Prostate gland (tissue), 2 donors: ENCODE measurements around the gene PRCC. TPM values are rescaled to one million over a fixed set of nuclear protein-coding genes. Genes with fewer than 3 reads are reported as not detected.

Source experiments
- DNase-seq: peaks from one replicate; pipeline ENCODE4 v3.0.0-alpha.2; 2019; ENCODE audit warnings: low spot score
- H3K27ac ChIP-seq, 2 donors: fragments of 200-600 bp; sonication (generic); 2 replicates each; pipeline ENCODE4 v1.5.1; 2017 to 2019
- H3K27me3 ChIP-seq: fragments of 200-600 bp; sonication (generic); replicated peaks from 2 replicates; pipeline ENCODE4 v1.5.1; 2019; ENCODE audit not compliant: insufficient read depth
- H3K36me3 ChIP-seq, 2 donors: fragments of 200-600 bp; sonication (generic); 1 replicate in 1 of 2; 2 replicates in 1 of 2; pipeline versions ENCODE4 v1.5.1 to v1.8.1; 2017 to 2019
- H3K4me1 ChIP-seq: fragments of 200-600 bp; sonication (generic); replicated peaks from 2 replicates; pipeline ENCODE4 v1.5.1; 2019
- H3K4me3 ChIP-seq, 2 donors: fragments of 200-600 bp; sonication (generic); 2 replicates each; pipeline ENCODE4 v1.5.1; 2017 to 2019
- H3K9me3 ChIP-seq: fragments of 200-600 bp; sonication (generic); 2 replicates; pipeline ENCODE4 v1.5.1; 2017
- POLR2A ChIP-seq: fragments of 450-650 bp; IDR thresholded peaks from one replicate; pipeline ENCODE4 v1.6.1; 2016; ENCODE audit warnings: antibody characterized with exemption, mild to moderate bottlenecking
- POLR2AphosphoS5 ChIP-seq: sonication (generic); formaldehyde crosslinking; IDR thresholded peaks from one replicate; pipeline ENCODE4 v1.6.1; 2017; ENCODE audit warnings: antibody characterized with exemption
- WGBS: methylation state at CpG from one replicate; pipeline ENCODE4 v1.1.5; 2018; 5-methylcytosine and 5-hydroxymethylcytosine counted together
- intact Hi-C: fragments of 100-400 bp; cut with DNase I; formaldehyde crosslinking; loops from one replicate; pipeline ENCODE4 v1.14.2; 2022
- total RNA-seq, 2 donors: library from RNA; depleted of rRNA; stranded (reverse); fragments of >200 nt; gene quantifications; one replicate each; pipeline ENCODE4 v1.1.0, GENCODE V29; 2016
- TF ChIP-seq, protein P1 (sequence below), 4 experiments: fragments of 200-600 bp in 2 of 4; fragments of 450-650 bp in 2 of 4; sonication (generic) in 2 of 4; IDR thresholded peaks; 1 replicate in 3 of 4; 2 replicates in 1 of 4; pipeline ENCODE4 v1.5.1; 2016 to 2019; ENCODE audit warnings: antibody characterized with exemption in 4 of 4, mild to moderate bottlenecking in 2 of 4, moderate library complexity in 2 of 4

Gene PRCC
- total RNA-seq, 2 donors from 2014 or later: 33.0 to 61.5 TPM

DNA sequence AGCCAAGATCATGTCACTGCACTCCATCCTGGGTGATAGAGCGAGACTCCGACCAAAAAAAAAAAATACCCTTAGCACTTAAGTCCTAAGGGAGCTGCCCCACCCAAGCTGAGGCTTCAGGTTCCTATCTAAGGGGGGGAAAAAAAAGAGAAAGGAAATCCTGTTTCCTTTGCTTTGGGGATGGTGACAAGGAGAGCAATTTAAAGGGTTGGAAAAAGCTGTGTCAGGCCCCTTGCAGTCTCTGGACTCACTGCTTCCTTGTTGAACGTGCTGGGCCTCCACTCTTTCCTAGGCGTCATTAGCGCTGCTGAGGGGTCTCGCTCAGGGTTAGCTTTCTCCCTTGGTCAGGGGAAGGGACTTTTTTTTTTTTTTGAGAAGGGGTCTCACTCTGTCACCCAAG, 18.1 kb downstream of the PRCC start:
- DNase-seq: no peak
- TF ChIP-seq POLR2AphosphoS5 (no peak), POLR2A (no peak)
- TF ChIP-seq, protein P1, sequence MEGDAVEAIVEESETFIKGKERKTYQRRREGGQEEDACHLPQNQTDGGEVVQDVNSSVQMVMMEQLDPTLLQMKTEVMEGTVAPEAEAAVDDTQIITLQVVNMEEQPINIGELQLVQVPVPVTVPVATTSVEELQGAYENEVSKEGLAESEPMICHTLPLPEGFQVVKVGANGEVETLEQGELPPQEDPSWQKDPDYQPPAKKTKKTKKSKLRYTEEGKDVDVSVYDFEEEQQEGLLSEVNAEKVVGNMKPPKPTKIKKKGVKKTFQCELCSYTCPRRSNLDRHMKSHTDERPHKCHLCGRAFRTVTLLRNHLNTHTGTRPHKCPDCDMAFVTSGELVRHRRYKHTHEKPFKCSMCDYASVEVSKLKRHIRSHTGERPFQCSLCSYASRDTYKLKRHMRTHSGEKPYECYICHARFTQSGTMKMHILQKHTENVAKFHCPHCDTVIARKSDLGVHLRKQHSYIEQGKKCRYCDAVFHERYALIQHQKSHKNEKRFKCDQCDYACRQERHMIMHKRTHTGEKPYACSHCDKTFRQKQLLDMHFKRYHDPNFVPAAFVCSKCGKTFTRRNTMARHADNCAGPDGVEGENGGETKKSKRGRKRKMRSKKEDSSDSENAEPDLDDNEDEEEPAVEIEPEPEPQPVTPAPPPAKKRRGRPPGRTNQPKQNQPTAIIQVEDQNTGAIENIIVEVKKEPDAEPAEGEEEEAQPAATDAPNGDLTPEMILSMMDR (IDR thresholded peaks at IDR 0.05): no peak
- intact Hi-C loops: no loop called here
- peaks cover 10 to 13% of the 10 kb centered on the region in 2 donors for H3K36me3 ChIP-seq
- no peak overlapping the region for H3K27ac ChIP-seq
- 91% methylated on average over 6 of the region's 6 CpGs for WGBS
- H3K4me3 ChIP-seq: no peak overlapping the region
- no peaks in the 10 kb centered on the region for H3K27me3 ChIP-seq
- H3K4me1 ChIP-seq: no peaks in the 10 kb centered on the region
- H3K9me3 ChIP-seq: no peaks in the 10 kb centered on the region

DNA sequence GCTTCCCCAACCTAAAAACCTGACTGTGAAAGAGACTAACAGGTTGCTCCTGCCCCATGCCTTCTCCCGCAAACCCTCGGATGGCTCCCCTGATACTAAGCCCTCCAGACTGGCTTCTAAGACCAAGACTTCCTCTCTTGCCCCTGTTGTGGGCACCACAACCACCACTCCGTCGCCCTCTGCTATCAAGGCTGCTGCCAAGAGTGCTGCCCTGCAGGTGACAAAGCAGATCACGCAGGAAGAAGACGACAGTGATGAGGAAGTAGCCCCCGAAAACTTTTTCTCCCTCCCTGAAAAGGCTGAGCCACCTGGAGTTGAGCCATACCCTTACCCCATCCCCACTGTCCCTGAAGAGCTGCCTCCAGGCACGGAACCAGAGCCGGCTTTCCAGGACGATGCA, 19.3 kb downstream of the PRCC start:
- no peak overlapping the region for H3K27ac ChIP-seq
- H3K27me3 ChIP-seq: no peaks in the 10 kb centered on the region
- no peaks in the 10 kb centered on the region for H3K9me3 ChIP-seq
- WGBS: 92% methylated on average over 10 of the region's 10 CpGs
- TF ChIP-seq POLR2A: no peak
- no peak for TF ChIP-seq POLR2AphosphoS5
- TF ChIP-seq, protein P1 (IDR thresholded peaks at IDR 0.05): no peak
- H3K4me3 ChIP-seq: no peak overlapping the region
- DNase-seq: no peak
- peaks cover 10 to 13% of the 10 kb centered on the region in 2 donors for H3K36me3 ChIP-seq
- H3K4me1 ChIP-seq: no peaks in the 10 kb centered on the region
- intact Hi-C loops: no loop called here

DNA sequence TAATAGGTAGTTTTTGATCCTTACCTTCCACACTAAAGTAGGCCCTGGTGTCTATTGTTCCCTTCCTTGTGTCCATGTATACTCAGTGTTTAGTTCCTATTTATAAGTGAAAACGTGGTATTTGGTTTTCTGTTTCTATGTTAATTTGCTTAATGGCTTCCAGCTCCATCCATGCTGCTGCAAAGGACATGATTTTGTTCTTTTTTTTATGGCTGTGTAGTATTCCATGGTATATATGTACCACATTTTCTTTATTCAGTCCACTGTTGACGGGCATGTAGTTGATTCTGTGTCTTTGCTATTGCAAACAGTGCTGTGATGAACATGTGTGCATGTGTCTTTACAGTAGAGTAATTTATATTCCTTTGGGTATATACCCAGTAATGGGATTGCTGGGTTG, 20.8 kb downstream of the PRCC start:
- intact Hi-C loops: no loop called here
- peaks cover 13 to 16% of the 10 kb centered on the region in 2 donors for H3K36me3 ChIP-seq
- TF ChIP-seq POLR2A: no peak
- TF ChIP-seq POLR2AphosphoS5: no peak
- TF ChIP-seq, protein P1 (IDR thresholded peaks at IDR 0.05): no peak
- no peaks in the 10 kb centered on the region for H3K4me1 ChIP-seq
- no peaks in the 10 kb centered on the region for H3K27me3 ChIP-seq
- 94% methylated on average over 2 of the region's 2 CpGs for WGBS
- DNase-seq: no peak
- no peaks in the 10 kb centered on the region for H3K9me3 ChIP-seq
- H3K4me3 ChIP-seq: no peak overlapping the region
- H3K27ac ChIP-seq: no peak overlapping the region

DNA sequence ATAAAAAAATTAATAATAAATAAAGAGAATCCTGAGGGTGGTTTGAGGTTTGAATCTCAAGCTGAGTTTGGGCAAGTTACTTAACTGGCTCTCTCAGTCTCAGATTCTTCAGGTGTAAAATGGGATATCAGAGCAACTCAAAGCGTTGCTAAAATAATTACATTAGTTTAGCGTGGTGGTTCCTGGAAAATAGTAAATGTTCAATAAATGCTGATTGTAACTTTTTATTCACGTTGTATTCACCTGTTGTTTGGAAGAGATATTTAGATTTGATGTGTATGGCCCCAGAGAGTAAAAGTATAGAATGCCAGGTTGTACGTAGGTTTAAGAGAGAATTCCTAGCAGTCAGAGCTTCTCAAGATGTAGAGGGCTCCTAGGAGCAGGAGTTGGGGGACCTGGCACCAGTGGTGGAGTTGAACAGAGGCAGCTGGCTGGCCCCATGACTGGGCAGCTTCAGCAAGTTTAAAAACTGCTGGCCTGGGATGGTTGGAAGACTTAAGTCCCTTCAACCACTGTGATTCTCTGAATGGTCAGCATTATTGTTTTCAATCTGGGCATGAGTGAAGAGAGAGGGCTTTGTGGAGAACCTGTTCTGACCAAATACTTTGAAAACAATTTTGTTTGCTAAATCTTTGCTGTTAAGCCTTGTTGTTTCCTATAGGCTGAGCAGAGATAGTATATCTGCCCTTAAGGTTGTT, 22.4 kb downstream of the PRCC start:
- Histone ChIP-seq H3K27me3 (no peaks in the 10 kb centered on the region), H3K9me3 (no peaks in the 10 kb centered on the region), H3K4me1 (no peaks in the 10 kb centered on the region), H3K36me3 (peaks cover 16 to 17% of the 10 kb centered on the region in 2 donors), H3K27ac (no peak overlapping the region), H3K4me3 (no peak overlapping the region)
- WGBS: 92% methylated on average over 4 of the region's 4 CpGs
- no peak for DNase-seq
- TF ChIP-seq POLR2AphosphoS5 (no peak), POLR2A (no peak)
- TF ChIP-seq, protein P1 (IDR thresholded peaks at IDR 0.05): no peak
- intact Hi-C loops: no loop called here
